GM12865 (cell line): Measurements from ENCODE around the gene COL4A3.

ENCODE experiments used
- DNase-seq: peaks from one replicate; pipeline ENCODE4 v3.0.0; 2010; ENCODE audit warnings: low read depth
- H3K4me3 ChIP-seq: 2 replicates; pipeline ENCODE4 v1.5.1; 2011; ENCODE audit warnings: mild to moderate bottlenecking, low read depth, low read length, control low read depth
- TF ChIP-seq, protein P1 (sequence below): IDR thresholded peaks from 2 replicates; pipeline ENCODE4 v1.5.1; 2011; ENCODE audit warnings: low read length, control low read depth, low read depth, inconsistent platforms; ENCODE audit not compliant: insufficient read depth; ENCODE audit errors: missing control alignments

COL4A3 gene

GRCh38 chr2:227339098-227339599 lies 174.7 kb downstream of the COL4A3 start:
- TF ChIP-seq, protein P1, sequence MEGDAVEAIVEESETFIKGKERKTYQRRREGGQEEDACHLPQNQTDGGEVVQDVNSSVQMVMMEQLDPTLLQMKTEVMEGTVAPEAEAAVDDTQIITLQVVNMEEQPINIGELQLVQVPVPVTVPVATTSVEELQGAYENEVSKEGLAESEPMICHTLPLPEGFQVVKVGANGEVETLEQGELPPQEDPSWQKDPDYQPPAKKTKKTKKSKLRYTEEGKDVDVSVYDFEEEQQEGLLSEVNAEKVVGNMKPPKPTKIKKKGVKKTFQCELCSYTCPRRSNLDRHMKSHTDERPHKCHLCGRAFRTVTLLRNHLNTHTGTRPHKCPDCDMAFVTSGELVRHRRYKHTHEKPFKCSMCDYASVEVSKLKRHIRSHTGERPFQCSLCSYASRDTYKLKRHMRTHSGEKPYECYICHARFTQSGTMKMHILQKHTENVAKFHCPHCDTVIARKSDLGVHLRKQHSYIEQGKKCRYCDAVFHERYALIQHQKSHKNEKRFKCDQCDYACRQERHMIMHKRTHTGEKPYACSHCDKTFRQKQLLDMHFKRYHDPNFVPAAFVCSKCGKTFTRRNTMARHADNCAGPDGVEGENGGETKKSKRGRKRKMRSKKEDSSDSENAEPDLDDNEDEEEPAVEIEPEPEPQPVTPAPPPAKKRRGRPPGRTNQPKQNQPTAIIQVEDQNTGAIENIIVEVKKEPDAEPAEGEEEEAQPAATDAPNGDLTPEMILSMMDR = no peak

DNA sequence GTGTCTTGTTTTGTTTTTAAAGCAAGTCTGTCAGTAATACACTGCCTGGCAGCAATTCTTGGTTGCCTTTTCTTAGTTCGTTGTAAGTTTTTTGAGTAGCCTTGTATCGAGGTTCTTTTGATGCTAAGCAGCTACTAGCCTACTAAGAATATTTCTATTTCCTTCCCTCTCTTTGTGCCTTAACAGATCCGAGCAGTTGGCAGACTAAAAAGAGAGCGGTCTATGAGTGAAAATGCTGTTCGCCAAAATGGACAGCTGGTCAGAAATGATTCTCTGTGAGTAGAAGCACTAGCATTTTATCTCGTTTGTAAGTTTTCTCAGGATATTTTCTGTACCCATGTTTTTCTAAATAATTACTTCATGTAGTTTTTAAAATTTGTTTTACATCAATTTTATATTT lies 175.7 kb downstream of the COL4A3 start:
- no peak for DNase-seq

More at GRCh38 chr2:227339098-227339599, 174.7 kb downstream of the COL4A3 start:
- no peak for DNase-seq
- H3K4me3 ChIP-seq = no peak overlapping the region

DNA sequence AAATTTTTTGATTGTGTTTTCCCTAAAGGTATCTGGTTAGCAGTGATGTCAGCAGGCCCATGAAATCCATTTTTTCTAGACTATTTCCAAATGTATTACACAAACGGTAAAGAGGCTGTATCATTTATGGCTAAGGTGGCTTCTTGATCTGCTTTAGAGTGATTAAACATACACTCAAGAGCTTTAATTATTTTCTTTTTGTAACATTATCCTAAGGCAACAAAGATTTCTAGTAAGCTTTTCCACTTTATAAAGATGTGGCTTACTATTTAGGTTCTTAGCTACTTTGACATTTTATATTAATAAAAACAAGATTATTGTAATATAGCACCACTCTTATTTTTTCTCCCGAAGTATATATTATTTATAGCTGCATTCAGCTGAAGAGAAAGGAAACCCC lies 177.1 kb downstream of the COL4A3 start:
- no peak overlapping the region for H3K4me3 ChIP-seq
- DNase-seq = no peak

More for the DNA sequence above, 175.7 kb downstream of the COL4A3 start:
- no peak overlapping the region for H3K4me3 ChIP-seq
- TF ChIP-seq, protein P1 = no peak

GRCh38 chr2:227344231-227344630 lies 179.8 kb downstream of the COL4A3 start:
- TF ChIP-seq, protein P1 = no peak
- no peak overlapping the region for H3K4me3 ChIP-seq
- DNase-seq = no peak

More for the DNA sequence above, 177.1 kb downstream of the COL4A3 start:
- TF ChIP-seq, protein P1 = no peak

- no peak for DNase-seq
- TF ChIP-seq, protein P1 = no peak
- no peak overlapping the region for H3K4me3 ChIP-seq
Observed at GRCh38 chr2:227347117-227347516, 182.7 kb downstream of the COL4A3 start.

DNA sequence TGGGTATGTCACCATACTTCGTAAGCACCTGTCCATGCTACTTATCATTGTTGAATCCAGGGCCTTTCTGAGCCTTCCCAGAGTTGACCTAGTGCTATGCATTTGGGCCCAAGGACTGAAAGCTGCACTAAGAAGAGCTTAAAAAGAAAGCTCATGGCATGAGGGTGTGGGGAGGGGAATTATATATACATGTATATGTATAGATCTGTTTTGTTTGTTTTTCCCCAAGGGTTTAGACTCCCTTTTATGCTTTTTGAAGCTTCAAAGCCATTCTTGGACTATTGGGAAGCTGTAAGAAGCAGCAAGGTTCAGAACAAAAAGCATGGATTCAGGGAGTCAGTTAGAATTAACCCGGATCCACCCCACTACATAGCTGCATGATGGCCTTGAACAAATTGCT lies 183.9 kb downstream of the COL4A3 start:
- TF ChIP-seq, protein P1 = no peak
- no peak overlapping the region for H3K4me3 ChIP-seq
- DNase-seq = no peak

DNA sequence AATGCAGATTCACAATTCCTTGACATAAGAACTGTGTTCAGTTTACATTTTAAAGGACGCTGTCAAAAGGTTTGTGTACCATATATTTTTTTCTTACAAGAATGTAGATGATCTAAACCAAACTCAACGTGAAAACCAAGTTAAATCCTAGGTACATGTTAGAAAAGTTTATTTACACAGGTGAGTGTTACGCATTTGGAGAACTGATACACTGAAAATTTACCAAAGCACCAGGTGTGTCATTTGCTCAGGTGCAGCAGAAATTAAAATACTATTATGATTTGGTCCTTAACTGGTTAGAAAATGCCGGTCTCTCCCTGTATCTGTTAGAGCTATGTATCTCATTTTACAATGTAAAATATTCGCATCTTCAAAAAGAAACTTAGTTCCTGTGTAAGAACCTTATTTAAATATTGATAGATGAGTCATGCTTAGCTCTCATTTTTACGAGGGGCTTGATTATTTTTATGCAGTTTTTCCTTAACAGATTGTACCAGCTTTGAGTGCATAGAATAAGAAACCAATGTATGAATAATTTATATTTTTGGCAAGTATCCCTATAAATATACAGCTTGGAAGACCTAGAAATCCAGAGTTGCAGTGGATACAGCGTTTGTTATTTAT lies 185.7 kb downstream of the COL4A3 start:
- TF ChIP-seq, protein P1 = no peak
- no peak overlapping the region for H3K4me3 ChIP-seq
- DNase-seq = no peak
